NCI-H1048 (cell line): Measurements from ENCODE around the gene METTL27.
"Not testable (repeated sequence)": the region's sequence is repeated elsewhere in the genome, so short reads cannot be mapped to it uniquely, and the experiment has no call there.

Experiments
- DNase-seq: peaks from one replicate; lab custom pipeline; 2025; lab: John Stamatoyannopoulos, UW

The METTL27 gene, protein sequence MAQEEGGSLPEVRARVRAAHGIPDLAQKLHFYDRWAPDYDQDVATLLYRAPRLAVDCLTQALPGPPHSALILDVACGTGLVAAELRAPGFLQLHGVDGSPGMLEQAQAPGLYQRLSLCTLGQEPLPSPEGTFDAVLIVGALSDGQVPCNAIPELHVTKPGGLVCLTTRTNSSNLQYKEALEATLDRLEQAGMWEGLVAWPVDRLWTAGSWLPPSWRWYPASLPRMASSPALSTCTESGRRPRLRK

DNA sequence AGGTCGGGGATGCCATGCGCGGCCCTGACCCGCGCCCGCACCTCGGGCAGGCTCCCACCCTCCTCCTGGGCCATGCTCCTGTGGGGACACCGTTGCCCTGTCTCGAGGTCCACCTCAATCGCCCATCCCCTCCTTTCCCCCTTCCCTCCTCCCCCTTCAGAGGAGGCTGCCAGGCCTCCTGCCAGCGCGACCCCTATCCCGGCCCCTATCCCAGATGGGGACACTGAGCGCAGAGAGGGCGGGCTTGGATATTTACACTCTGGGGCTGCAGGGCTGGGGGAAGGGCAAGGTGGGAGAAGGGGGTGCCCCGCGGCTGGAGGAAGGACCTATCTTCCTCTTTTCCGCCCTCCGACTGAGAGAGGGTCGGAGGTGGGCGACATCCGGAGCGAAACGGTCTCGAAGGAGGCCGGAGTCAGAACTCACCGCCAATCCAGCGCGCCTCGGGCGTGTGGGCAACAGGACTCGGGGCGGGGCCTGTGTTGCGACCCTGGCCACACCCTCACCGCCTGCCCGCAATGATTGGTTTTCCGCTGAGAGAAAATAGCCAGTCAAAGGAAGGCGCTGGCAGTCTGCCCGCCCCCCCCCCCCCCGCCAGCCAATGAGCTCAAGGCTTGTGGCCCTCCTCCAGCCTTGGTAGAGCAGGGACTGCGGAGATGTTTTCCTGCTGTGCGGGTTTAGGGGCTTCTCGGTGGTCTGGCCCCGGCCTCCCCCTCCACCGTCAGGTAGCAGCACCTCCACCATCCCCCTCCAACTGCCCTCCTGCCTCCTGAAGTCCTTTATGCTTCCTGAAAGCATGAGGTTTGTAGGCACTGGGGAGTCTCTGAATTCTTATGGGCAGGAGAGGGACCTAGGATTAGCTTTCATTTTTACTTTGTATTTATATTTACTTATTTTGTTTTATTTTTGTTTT lies at the start of gene METTL27:
Gene METTL27, minus strand, starts transcription at position 450 of the 910 bp plus-strand sequence. Its CDS starts 376 bp downstream, at position 74.
- DNase-seq = peak; percentile 91

DNA sequence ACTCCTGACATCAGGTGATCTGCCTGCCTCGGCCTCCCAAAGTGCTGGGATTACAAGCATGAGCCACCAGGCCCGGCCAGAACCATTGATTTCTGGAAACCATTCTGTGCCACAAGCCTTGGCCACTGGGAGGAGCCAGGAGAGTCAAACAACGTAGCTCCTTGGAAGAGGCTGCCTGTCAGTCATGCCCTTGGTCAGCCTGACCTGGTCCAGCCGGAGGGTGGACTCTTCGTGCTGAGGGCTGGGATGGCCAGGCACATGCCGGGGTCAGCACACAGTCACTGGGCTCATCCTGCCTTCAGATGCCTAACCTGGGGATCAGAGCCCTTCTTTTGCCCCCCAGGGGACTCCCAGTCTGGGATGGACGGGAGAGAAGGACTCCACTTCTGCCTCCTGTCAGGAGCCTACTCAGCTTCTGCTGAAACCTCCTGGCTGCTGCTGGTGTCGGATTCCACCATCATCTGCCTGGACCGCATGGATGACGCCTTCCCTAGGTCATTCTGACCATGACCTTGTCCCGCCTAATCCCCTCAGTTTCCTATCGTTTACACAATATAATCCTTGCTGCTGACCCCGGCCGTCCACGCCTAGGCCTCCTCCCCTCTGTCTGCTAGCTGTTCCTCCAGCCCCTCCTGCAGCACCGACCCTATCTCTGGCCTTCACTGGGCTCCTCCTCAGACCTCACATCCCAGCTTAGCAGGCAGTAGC lies 49.0 kb upstream of the METTL27 start:
- no peak for DNase-seq

GRCh38 chr7:73890555-73891147 lies 48.3 kb upstream of the METTL27 start:
- no peak for DNase-seq

DNA sequence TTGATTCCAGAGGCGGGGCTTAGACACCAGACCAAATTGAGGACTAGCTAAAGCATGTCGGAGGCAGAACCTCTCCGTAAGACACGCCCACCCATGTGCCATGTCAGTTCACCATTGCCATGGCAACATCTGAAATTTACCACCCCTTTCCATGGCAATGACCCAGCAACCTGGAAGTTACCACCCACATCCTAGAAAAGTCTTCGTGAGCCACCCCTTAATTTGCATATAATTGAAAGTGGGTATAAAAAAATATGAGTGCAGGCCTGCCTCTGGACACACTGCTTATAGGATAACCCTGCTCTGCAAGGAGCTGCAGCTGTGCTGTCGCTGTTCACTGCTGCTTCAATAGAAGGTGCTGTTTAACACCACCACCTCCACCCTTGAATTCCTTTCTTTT lies 46.6 kb upstream of the METTL27 start:
- DNase-seq = peak; percentile 33

DNA sequence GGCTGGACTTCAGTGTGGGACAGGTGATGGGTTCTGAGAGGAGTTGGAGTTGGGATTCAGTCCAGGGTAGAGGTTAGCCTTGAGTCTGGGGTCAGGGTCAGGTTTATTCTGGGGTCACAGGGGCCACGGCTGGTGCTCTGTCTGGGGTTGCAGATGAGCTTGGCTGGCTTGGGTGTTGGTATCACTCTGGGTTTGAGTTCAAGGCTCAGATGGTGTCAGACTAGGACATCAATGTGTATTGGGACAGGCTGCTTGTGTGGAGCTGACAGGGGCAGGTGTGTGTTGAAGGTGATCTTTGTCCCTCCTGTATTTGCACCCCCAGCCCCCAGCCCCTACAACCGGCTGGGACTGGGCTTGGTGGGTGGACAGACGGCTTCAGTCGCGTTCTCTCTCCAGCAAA lies 45.4 kb upstream of the METTL27 start:
- no peak for DNase-seq

DNA sequence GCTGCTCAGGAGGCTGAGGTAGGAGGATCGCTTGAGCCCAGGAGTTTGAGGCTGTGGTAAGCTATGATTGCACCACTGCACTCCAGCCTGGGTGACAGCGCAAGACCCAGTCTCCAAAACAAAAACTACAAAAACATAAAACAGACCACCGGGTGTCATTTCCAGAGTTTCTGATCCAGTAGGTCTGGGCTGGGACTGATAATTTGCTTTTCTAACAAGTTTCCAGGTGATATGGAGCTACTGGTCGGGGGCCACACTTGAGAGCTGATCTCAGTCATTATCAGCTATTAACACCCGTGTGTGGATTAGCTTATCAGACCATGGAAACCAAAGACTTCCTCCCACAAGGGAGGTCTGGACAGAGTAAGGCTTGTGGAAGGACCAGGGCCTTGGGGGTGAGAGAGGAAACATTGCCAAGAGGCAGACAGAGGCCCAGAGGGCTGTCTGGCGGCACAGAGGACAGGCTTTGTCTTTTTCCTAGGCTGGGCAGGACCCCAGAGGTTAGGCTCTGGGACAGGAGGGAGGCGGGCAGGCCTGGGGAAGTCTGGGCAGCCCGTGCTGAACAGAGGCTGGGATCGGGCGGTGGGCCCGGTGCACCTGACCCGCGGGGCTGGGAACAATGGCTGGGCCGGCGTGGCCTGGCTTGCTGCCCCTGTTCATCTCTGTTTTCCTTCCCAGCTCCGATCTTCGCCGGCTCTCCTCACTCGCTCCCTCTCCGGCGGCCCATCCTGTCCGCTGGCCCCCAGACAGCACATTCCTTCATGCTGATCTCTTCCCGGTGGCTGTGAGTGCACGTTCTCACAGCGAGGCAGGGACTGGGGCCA lies 43.9 kb upstream of the METTL27 start:
- no peak for DNase-seq

DNA sequence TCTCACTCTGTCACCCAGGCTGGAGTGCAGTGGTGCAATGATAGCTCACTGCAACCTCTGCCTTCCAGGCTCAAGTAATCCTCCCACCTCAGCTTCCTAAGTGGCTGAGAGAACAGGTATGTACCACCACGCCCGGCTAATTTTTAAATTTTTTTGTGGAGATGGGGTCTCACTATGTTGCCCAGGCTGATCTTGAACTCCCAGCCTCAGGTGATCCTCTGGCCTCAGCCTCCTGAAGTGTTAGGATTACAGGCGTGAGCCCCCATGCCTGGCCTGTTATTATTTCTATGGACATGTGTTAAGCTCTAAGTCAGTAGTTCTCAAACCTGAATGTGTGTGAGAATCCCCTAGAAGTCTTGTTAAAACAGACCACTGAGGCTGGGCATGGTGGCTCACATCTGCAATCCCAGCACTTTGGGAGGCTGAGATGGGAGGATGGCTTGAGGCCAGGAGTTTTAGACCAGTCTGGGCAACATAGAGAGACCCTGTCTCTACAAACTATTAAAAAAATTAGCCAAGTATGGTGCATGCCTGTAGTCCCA lies 43.2 kb upstream of the METTL27 start:
- DNase-seq = no peak

DNA sequence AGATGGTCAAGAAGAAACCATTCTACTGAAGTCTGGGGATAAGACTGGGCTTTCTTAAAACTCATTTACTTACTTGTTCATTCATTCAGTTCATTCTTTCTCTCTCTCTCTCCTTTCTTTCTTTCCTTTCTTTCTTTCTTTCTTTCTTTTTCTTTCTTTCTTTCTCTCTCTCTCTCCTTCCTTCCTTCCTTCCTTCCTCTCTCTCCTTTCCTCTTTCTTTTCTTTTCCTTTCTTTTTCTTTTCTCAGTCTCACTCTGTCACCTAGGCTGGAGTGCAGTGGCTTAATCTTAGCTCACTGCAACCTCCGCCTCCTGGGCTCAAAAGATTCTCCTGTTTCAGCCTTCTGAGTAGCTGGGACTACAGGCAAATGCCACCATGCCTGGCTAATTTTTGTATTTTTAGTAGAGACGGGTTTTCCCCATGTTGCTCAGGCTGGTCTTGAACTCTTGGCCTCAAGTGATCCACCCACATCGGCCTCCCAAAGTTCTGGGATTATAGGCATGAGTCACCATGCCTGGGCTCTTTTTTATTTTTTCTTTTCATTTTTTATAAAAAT lies 42.6 kb upstream of the METTL27 start:
- not testable (repeated sequence) for DNase-seq

- DNase-seq = no peak
Measured at GRCh38 chr7:73882047-73882402, 39.7 kb upstream of the METTL27 start.

DNA sequence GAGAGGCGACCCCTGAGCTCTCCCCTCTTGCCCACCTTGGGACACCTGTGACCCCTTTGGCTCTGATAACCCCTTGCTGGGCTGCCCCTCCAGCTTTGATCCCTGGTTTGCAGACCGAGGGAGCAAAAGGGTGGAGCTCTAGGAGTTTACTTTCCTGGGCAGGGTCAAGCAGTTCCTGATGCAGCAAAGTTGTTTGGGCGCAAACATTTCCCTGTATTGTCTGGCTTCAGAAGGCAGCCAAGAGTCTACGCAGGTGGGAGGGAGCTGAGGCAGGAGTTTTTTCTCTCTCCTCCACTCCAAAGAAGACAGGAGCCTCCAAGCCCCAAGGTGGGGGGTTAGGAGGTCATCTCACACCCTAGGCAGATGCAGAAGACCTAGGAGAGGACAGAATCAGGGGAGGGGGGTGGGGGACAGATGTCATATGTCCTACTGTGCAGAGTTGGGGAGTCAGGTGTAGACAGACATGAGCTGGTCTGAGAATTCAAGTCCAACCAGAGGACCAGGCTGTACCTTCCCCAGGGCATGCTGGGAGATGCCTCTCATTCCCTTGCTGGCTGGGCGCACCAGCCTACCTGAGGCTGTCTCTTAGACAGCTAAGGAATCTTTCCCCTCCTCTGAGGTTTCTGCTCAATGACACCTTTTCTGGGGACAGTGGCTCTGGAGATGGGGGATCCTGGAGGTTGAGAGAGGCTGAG lies 39.2 kb upstream of the METTL27 start:
- DNase-seq = no peak

- no peak for DNase-seq
Measured at GRCh38 chr7:73880755-73881328, 38.5 kb upstream of the METTL27 start.

DNA sequence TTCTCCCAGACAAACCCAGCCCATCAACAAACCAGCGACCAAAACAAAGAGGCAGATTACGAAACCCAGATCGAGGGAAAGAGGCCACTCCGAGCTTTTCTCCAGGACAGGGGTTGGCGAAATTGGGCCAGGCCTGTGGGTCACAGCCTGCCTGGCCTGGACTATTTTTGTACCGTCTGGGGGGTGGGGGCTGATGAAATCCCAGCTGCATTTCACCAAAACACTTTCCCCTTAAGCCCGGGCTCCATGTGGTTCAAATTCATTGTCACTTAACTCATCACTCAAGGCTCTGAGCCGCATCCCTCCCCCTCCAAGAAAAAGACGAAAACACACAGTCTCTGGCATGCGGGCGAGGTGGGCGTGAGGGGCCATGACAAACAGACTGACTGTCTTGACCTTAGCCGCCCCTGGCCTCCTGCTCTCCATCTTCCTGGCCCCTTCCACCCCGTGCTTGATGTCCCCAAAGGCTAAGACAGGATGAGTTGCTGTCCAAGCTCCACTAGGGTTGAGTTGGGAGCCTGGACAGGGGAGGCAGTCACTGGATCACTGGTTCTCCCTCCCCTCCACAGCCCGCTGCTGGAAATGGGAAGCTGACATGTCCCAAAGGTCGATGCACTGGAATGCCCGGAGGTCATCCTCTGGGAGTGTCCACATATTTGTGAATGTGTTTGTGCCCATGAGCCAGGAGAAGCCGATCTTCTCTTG lies 37.8 kb upstream of the METTL27 start:
- DNase-seq = no peak

GRCh38 chr7:73876973-73877372 lies 34.7 kb upstream of the METTL27 start:
- no peak for DNase-seq

DNA sequence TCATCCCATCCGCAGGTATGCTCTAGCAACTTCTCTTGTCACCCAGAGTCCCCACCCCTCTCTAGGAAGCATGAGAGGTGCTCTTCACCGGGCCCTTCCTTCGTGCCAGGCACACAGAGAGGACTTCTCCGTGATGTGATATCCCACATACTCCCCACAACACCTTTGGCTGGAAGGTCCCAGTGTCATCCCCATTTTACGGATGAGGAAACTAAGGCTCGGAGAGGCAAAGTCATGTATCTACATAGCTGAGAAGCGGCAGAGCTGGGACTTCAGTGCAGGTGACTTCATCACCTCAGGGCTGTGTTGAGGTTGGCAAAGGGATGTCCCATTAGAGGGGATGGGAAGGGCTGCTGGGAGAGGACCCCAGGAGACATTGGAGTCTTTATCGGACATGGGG lies 34.0 kb upstream of the METTL27 start:
- DNase-seq = no peak

DNA sequence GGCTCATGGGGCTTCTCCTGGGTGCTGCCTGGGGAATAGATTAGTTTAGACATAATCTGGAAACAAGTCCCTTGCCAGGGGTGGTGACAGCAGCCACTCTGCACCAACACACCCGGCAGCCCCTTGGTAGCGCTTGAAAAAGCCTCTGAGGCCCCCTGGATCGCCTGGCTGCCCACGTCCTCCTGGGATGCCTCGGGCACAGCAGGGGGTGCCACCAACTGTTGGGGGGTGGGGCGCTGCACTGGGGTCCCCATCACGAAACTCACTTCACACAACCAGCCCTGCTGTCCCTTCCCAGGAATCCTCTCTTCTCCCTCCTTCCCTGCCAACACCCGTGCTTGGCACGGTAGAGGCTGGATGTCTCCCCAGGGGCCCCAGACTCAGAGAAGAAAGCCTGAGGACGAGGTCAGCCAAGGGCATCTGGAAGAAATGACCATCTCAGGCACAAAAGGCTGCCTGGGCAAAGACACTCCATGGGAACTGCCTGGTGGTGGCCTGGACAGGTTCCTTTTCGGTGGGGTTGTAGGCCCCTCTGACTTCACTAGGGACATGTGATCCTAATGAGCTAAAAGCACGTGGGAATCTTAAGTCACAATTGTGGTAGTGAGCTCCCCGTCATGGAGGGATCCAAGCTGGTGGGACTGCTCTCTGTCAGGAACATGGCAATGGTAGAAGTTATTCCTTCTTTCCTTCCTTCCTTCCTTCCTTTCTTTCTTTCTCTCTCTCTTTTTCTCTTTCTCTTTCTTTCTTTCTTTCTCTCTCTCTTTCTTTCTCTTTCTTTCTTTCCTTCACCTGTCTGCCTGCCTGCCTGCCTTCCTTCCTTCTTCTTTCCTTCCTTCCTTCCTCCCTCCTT lies 30.0 kb upstream of the METTL27 start:
- DNase-seq = no peak

DNA sequence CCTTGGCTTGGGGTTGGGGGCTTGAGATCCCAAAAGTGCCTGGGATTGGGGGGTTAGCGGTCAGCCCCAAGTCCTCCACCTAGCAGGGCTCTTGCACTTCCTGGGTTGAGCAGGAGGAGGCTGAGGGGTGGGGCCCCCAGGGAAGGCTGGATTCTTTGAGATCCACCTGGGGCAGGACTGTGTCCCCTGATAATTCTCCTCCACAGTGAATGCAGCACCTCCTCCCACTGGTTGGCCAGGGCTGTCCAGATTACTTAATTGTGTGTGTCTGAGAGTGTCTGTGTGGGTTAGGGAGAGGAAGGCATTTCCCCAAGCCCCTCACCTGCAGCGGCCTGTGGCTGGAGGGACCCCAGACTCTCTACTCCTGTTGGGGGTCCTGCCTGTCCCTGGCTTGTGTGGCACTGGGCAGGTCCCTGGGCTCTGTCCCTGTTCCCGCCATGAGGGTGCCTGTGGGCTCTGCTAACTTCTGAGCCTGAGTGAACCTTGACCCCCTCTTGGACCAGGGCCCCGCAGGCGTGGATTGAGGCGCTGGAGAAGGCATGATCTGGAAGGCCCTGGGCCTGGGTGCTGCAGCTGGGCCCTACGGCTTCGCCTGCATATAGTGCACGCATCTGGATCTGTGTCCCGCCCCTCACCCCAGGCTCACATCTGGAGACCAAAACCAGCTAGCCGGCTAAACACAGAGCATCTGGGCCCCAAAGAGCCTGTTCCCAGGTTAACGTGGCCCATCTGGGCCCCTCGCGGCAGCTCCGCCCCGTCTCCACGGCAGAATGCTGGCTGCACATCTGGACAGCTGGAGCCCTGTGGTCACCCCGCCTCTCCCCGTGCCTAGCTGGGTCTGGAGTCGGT lies 29.1 kb upstream of the METTL27 start:
- no peak for DNase-seq

GRCh38 chr7:73870041-73870492 lies 27.8 kb upstream of the METTL27 start:
- DNase-seq = no peak
